OCI-LY1 (cell line): Measurements from ENCODE around the gene NAV2.

Experiments used
- CTCF ChIP-seq: fragments of 200-600 bp; sonication (generic), shearing (Covaris generic); IDR thresholded peaks from 2 replicates; pipeline ENCODE4 v1.5.1; 2017; ENCODE audit warnings: mild to moderate bottlenecking, antibody characterized with exemption, low read length, moderate library complexity, mixed read lengths
- EZH2 ChIP-seq: fragments of 200-600 bp; sonication (generic), shearing (Covaris generic); IDR thresholded peaks from 2 replicates; pipeline ENCODE4 v1.8.0; 2017; ENCODE audit warnings: borderline replicate concordance, mixed run types, mild to moderate bottlenecking, antibody characterized with exemption, low read length, moderate library complexity, mixed read lengths

GRCh38 chr11:19714387-19715363, 2.0 kb downstream of the NAV2 start:
- no peak for TF ChIP-seq CTCF
- no peak for TF ChIP-seq EZH2
